Activated naive CD4-positive, alpha-beta T cell treated with anti-CD3 and anti-CD28 coated beads, Interleukin-2, amount 10 ng/mL, durations not matched to agents 7 days and 5 days (primary cell): ENCODE data around the gene PRDX5.

Source experiments
- CTCF ChIA-PET: fragments of 350-600 bp; sonication (Branson Sonifier 250); formaldehyde crosslinking; loops from one replicate; lab custom pipeline; 2021; ENCODE audit warnings: antibody characterized with exemption; lab: Charles Lee
- DNase-seq: peaks from one replicate; pipeline ENCODE4 v3.0.0-alpha.2; 2020
- H3K27ac Mint-ChIP-seq: one replicate; pipeline ENCODE4 v1.8.0; 2021; ENCODE audit warnings: mild to moderate bottlenecking, moderate library complexity, mixed read lengths
- H3K27me3 Mint-ChIP-seq: one replicate; pipeline ENCODE4 v1.8.0; 2021; ENCODE audit warnings: mild to moderate bottlenecking, mixed read lengths
- H3K36me3 Mint-ChIP-seq: one replicate; pipeline ENCODE4 v1.8.0; 2021; ENCODE audit warnings: mixed read lengths
- H3K4me1 Mint-ChIP-seq: one replicate; pipeline ENCODE4 v1.8.0; 2021; ENCODE audit warnings: mixed read lengths
- H3K4me3 Mint-ChIP-seq: one replicate; pipeline ENCODE4 v1.8.0; 2021; ENCODE audit warnings: mild to moderate bottlenecking, moderate library complexity, mixed read lengths
- H3K9me3 Mint-ChIP-seq: one replicate; pipeline ENCODE4 v1.8.0; 2021; ENCODE audit warnings: mixed read lengths

Gene PRDX5

GRCh38 chr11:64284962-64285884 is 32.7 kb upstream of the PRDX5 start, which contains the start of gene GPR137:
Gene GPR137 (plus strand): TSS chr11:64285848. CDS start chr11:64286525, 677 bp downstream.
- peaks cover 2% of the 10 kb centered on the region for H3K36me3 Mint-ChIP-seq
- peak within 1 kb of the TSS; percentile 89 for H3K27ac Mint-ChIP-seq
- H3K27me3 Mint-ChIP-seq = peaks cover 19% of the 10 kb centered on the region
- CTCF ChIA-PET = interaction anchor here (0.6 to 2.5 kb wide), 5 partner anchors 8 to 81 kb away, joined by 3 to 14 read pairs (median 3); no protein-coding TSS in a partner anchor
- H3K4me3 Mint-ChIP-seq = peak within 1 kb of the TSS; percentile 84
- no peaks in the 10 kb centered on the region for H3K9me3 Mint-ChIP-seq
- DNase-seq = peak; percentile 92
- H3K4me1 Mint-ChIP-seq = peaks cover 29% of the 10 kb centered on the region

GRCh38 chr11:64285885-64286800 is 31.8 kb upstream of the PRDX5 start:
- Mint-ChIP-seq H3K4me3 (peak overlapping the region; percentile 84), H3K9me3 (no peaks in the 10 kb centered on the region), H3K27ac (peak overlapping the region; percentile 85), H3K4me1 (peaks cover 34% of the 10 kb centered on the region), H3K36me3 (peaks cover 9% of the 10 kb centered on the region), H3K27me3 (peaks cover 28% of the 10 kb centered on the region)
- DNase-seq = peak; percentile 58
- CTCF ChIA-PET = interaction anchor here (0.7 to 5.9 kb wide), 5 partner anchors 9 to 298 kb away, joined by 3 to 50 read pairs (median 5); partner anchors contain the start of gene CATSPERZ

- Mint-ChIP-seq H3K27me3 (peaks cover 33% of the 10 kb centered on the region), H3K36me3 (peaks cover 9% of the 10 kb centered on the region), H3K4me1 (peaks cover 34% of the 10 kb centered on the region)
These were observed 31.1 kb upstream of the PRDX5 start for GRCh38 chr11:64286801-64287159.

GRCh38 chr11:64287676-64288352 is 30.1 kb upstream of the PRDX5 start:
- H3K36me3 Mint-ChIP-seq = peaks cover 9% of the 10 kb centered on the region
- peak overlapping the region; percentile 13 for H3K4me3 Mint-ChIP-seq
- no peak overlapping the region for H3K27ac Mint-ChIP-seq
- no peak for DNase-seq
- H3K4me1 Mint-ChIP-seq = peaks cover 34% of the 10 kb centered on the region
- CTCF ChIA-PET = interaction anchor here (5.9 kb wide), 1 partner anchor 15 kb away, joined by 50 read pairs; the partner anchor contains the start of gene CATSPERZ
- H3K9me3 Mint-ChIP-seq = no peaks in the 10 kb centered on the region
- peaks cover 43% of the 10 kb centered on the region for H3K27me3 Mint-ChIP-seq

More at GRCh38 chr11:64286801-64287159, 31.1 kb upstream of the PRDX5 start:
- peak overlapping the region; percentile 85 for H3K27ac Mint-ChIP-seq
- peak overlapping the region; percentile 84 for H3K4me3 Mint-ChIP-seq
- no peak for DNase-seq
- CTCF ChIA-PET = interaction anchor here (1.2 to 5.9 kb wide), 2 partner anchors 16 to 299 kb away, joined by 3 to 50 read pairs; partner anchors contain the start of gene CATSPERZ
- no peaks in the 10 kb centered on the region for H3K9me3 Mint-ChIP-seq

GRCh38 chr11:64288353-64288750 is 29.6 kb upstream of the PRDX5 start:
- Mint-ChIP-seq H3K4me3 (no peak overlapping the region), H3K36me3 (peaks cover 7% of the 10 kb centered on the region), H3K27me3 (peaks cover 49% of the 10 kb centered on the region), H3K9me3 (no peaks in the 10 kb centered on the region), H3K4me1 (peaks cover 29% of the 10 kb centered on the region), H3K27ac (no peak overlapping the region)
- DNase-seq = no peak
- CTCF ChIA-PET = interaction anchor here (5.9 kb wide), 1 partner anchor 14 kb away, joined by 50 read pairs; the partner anchor contains the start of gene CATSPERZ

- Mint-ChIP-seq H3K9me3 (no peaks in the 10 kb centered on the region), H3K27ac (no peak overlapping the region), H3K4me1 (peaks cover 23% of the 10 kb centered on the region), H3K27me3 (peaks cover 56% of the 10 kb centered on the region), H3K36me3 (peaks cover 7% of the 10 kb centered on the region), H3K4me3 (no peak overlapping the region)
- CTCF ChIA-PET = interaction anchor here (0.9 to 5.9 kb wide), 2 partner anchors 14 to 17 kb away, joined by 3 to 50 read pairs; partner anchors contain the start of gene CATSPERZ
- DNase-seq = no peak
These were observed 28.8 kb upstream of the PRDX5 start for GRCh38 chr11:64289002-64289564.

- Mint-ChIP-seq H3K27ac (no peak overlapping the region), H3K36me3 (peaks cover 7% of the 10 kb centered on the region), H3K27me3 (peaks cover 71% of the 10 kb centered on the region), H3K4me1 (peaks cover 21% of the 10 kb centered on the region), H3K9me3 (no peaks in the 10 kb centered on the region), H3K4me3 (no peak overlapping the region)
- no peak for DNase-seq
- CTCF ChIA-PET = interaction anchor here (0.7 to 5.9 kb wide), 2 partner anchors 12 to 86 kb away, joined by 3 to 50 read pairs; partner anchors contain the start of gene CATSPERZ
These were observed 27.3 kb upstream of the PRDX5 start for GRCh38 chr11:64290352-64291261.

GRCh38 chr11:64291262-64291751 is 26.6 kb upstream of the PRDX5 start, which contains the start of gene KCNK4:
Gene KCNK4 (plus strand): TSS chr11:64291302. CDS start chr11:64293019, 1,717 bp downstream.
- no peak for DNase-seq
- Mint-ChIP-seq H3K4me1 (peaks cover 19% of the 10 kb centered on the region), H3K27ac (no peak within 1 kb of the TSS), H3K36me3 (peaks cover 7% of the 10 kb centered on the region), H3K27me3 (peaks cover 78% of the 10 kb centered on the region), H3K4me3 (no peak within 1 kb of the TSS), H3K9me3 (no peaks in the 10 kb centered on the region)
- CTCF ChIA-PET = interaction anchor here (5.9 kb wide), 1 partner anchor 11 kb away, joined by 50 read pairs; the partner anchor contains the start of gene CATSPERZ

GRCh38 chr11:64291752-64292459 is 26.0 kb upstream of the PRDX5 start:
- DNase-seq = peak; percentile 37
- Mint-ChIP-seq H3K27ac (no peak overlapping the region), H3K9me3 (no peaks in the 10 kb centered on the region), H3K4me1 (peaks cover 13% of the 10 kb centered on the region), H3K36me3 (peaks cover 7% of the 10 kb centered on the region), H3K27me3 (peaks cover 84% of the 10 kb centered on the region), H3K4me3 (no peak overlapping the region)
- CTCF ChIA-PET = interaction anchor here (1.0 to 5.9 kb wide), 3 partner anchors 11 to 88 kb away, joined by 3 to 50 read pairs (median 17); partner anchors contain the start of genes CATSPERZ and ESRRA

- Mint-ChIP-seq H3K4me3 (peak overlapping the region; percentile 21), H3K4me1 (peaks cover 9% of the 10 kb centered on the region), H3K27ac (no peak overlapping the region), H3K9me3 (no peaks in the 10 kb centered on the region), H3K27me3 (peaks cover 92% of the 10 kb centered on the region), H3K36me3 (peaks cover 7% of the 10 kb centered on the region)
- CTCF ChIA-PET = interaction anchor here (1.0 to 2.0 kb wide), 2 partner anchors 11 to 88 kb away, joined by 3 to 17 read pairs; partner anchors contain the start of gene ESRRA
- no peak for DNase-seq
These were observed 25.3 kb upstream of the PRDX5 start for GRCh38 chr11:64292460-64293254.

GRCh38 chr11:64294774-64295173 is 23.1 kb upstream of the PRDX5 start:
- peaks cover 11% of the 10 kb centered on the region for H3K4me1 Mint-ChIP-seq
- H3K27me3 Mint-ChIP-seq = peaks cover 98% of the 10 kb centered on the region
- H3K27ac Mint-ChIP-seq = no peak overlapping the region
- H3K4me3 Mint-ChIP-seq = no peak overlapping the region
- DNase-seq = no peak
- CTCF ChIA-PET = no interaction called here
- no peaks in the 10 kb centered on the region for H3K9me3 Mint-ChIP-seq
- peaks cover 7% of the 10 kb centered on the region for H3K36me3 Mint-ChIP-seq
